Right cardiac atrium (tissue), 5 donors: Measurements from ENCODE around the gene ABCC1. TPM values are rescaled to one million over a fixed set of nuclear protein-coding genes. Genes with fewer than 3 reads are reported as not detected.
A peak's percentile ranks its signal among the peaks of the same experiment; 100 is the strongest.

Source experiments
- ATAC-seq, 2 donors: fragments of 200-7000 bp; cut with Tn5 transposase; one replicate each; pipeline versions ENCODE4 v1.8.0 to v1.9.1; 2020; ENCODE audit warnings: moderate library complexity in 2 of 2, mild to moderate bottlenecking in 1 of 2
- DNase-seq, 3 donors: peaks; one replicate each; pipeline ENCODE4 v3.0.0-alpha.2; 2020
- H3K27ac ChIP-seq: one replicate; pipeline ENCODE4 v1.5.1; 2013; ENCODE audit warnings: mild to moderate bottlenecking, low read length, control low read depth, moderate library complexity
- H3K27me3 ChIP-seq: one replicate; pipeline ENCODE4 v1.6.1; 2013; ENCODE audit not compliant: control insufficient read depth, insufficient read depth
- H3K4me1 ChIP-seq: one replicate; pipeline ENCODE4 v1.6.1; 2013; ENCODE audit warnings: low read length; ENCODE audit not compliant: control insufficient read depth, insufficient read depth
- H3K4me3 ChIP-seq: one replicate; pipeline ENCODE4 v1.5.1; 2013; ENCODE audit warnings: low read length, control low read depth
- H3K9me3 ChIP-seq: one replicate; pipeline ENCODE4 v1.6.1; 2013; ENCODE audit warnings: low read length; ENCODE audit not compliant: control insufficient read depth
- WGBS: extraction: QIAGEN DNeasy Blood & Tissue Kit; methylation state at CpG from one replicate; pipeline ENCODE4 v1.1.7; 2013; 5-methylcytosine and 5-hydroxymethylcytosine counted together
- intact Hi-C, 4 donors: fragments of 100-400 bp; cut with DNase I; formaldehyde crosslinking; loops; one replicate each; pipeline versions ENCODE4 v1.11.0 to v1.14.0; 2022 to 2023
- polyA plus RNA-seq: library from polyadenylated mRNA; stranded (reverse); fragments of 200-250 nt; gene quantifications from one replicate; pipeline ENCODE4 v1.2.3, GENCODE V29; 2013
- total RNA-seq, 4 donors: library from RNA; stranded (reverse); fragmentation: NEBNext Ultra II Directional; extraction: Animal tissue kit (Norgen Biotek cat#: 25700); gene quantifications; one replicate each; pipeline ENCODE4 v1.2.1, GENCODE V29; 2021
- donor health status: healthy with polysubstance abuse.
- donor health status: DM: no; HTN: yes; CAD: no.
- donor health status: DM: no; HTN: no; CAD: no.
- donor health status: DM: no; HTN: yes; CAD: no; lungs with severe emphysema.
- donor health status: DM: yes; HTN: yes; CAD: no.

ABCC1 gene
- total and polyA plus RNA-seq, 5 donors = 9.7 to 30.9 (median 24.4) TPM

GRCh38 chr16:16083421-16084156, 134.2 kb downstream of the ABCC1 start:
- H3K27ac ChIP-seq = no peak overlapping the region
- no peaks in the 10 kb centered on the region for H3K9me3 ChIP-seq
- ATAC-seq = no peak
- no peaks in the 10 kb centered on the region for H3K4me1 ChIP-seq
- intact Hi-C loops = no loop called here
- 98% methylated on average over 10 of the region's 10 CpGs for WGBS
- DNase-seq = no peak
- no peak overlapping the region for H3K4me3 ChIP-seq
- H3K27me3 ChIP-seq = no peaks in the 10 kb centered on the region

- intact Hi-C loops = no loop called here
- no peaks in the 10 kb centered on the region for H3K4me1 ChIP-seq
- no peaks in the 10 kb centered on the region for H3K27me3 ChIP-seq
- ATAC-seq (no peak), DNase-seq (no peak)
- H3K4me3 ChIP-seq = no peak overlapping the region
- no peak overlapping the region for H3K27ac ChIP-seq
- WGBS = 94% methylated on average over 3 of the region's 3 CpGs
- no peaks in the 10 kb centered on the region for H3K9me3 ChIP-seq
These were observed 135.5 kb downstream of the ABCC1 start for GRCh38 chr16:16084874-16085273.

- Histone ChIP-seq H3K27me3 (no peaks in the 10 kb centered on the region), H3K4me1 (no peaks in the 10 kb centered on the region), H3K9me3 (no peaks in the 10 kb centered on the region), H3K27ac (no peak overlapping the region), H3K4me3 (no peak overlapping the region)
- intact Hi-C loops = no loop called here
- ATAC-seq = no peak
- no peak for DNase-seq
- 87% methylated on average over 18 of the region's 18 CpGs for WGBS
These were observed 137.4 kb downstream of the ABCC1 start for GRCh38 chr16:16086653-16087446.

GRCh38 chr16:16090238-16090637, 140.8 kb downstream of the ABCC1 start:
- H3K4me1 ChIP-seq = no peaks in the 10 kb centered on the region
- H3K4me3 ChIP-seq = no peak overlapping the region
- no peaks in the 10 kb centered on the region for H3K9me3 ChIP-seq
- no peaks in the 10 kb centered on the region for H3K27me3 ChIP-seq
- DNase-seq (no peak), ATAC-seq (no peak)
- intact Hi-C loops = no loop called here
- H3K27ac ChIP-seq = no peak overlapping the region
- 94% methylated on average over 19 of the region's 19 CpGs for WGBS

GRCh38 chr16:16092925-16093627, 143.7 kb downstream of the ABCC1 start:
- Histone ChIP-seq H3K4me3 (no peak overlapping the region), H3K4me1 (no peaks in the 10 kb centered on the region), H3K9me3 (no peaks in the 10 kb centered on the region), H3K27me3 (no peaks in the 10 kb centered on the region), H3K27ac (no peak overlapping the region)
- ATAC-seq (no peak), DNase-seq (no peak)
- 55% methylated on average over 9 of the region's 9 CpGs for WGBS
- intact Hi-C loops = no loop called here

- WGBS = 80% methylated on average over 11 of the region's 11 CpGs
These were observed 144.4 kb downstream of the ABCC1 start for GRCh38 chr16:16093628-16094332.

GRCh38 chr16:16095646-16096045, 146.2 kb downstream of the ABCC1 start:
- H3K27me3 ChIP-seq = no peaks in the 10 kb centered on the region
- DNase-seq = no peak
- H3K27ac ChIP-seq = no peak overlapping the region
- H3K4me3 ChIP-seq = no peak overlapping the region
- ATAC-seq = no peak
- H3K9me3 ChIP-seq = no peaks in the 10 kb centered on the region
- H3K4me1 ChIP-seq = no peaks in the 10 kb centered on the region
- intact Hi-C loops = no loop called here
- WGBS = 88% methylated on average over 8 of the region's 8 CpGs

More at GRCh38 chr16:16093628-16094332, 144.4 kb downstream of the ABCC1 start:
- no peaks in the 10 kb centered on the region for H3K27me3 ChIP-seq
- DNase-seq (no peak), ATAC-seq (no peak)
- H3K4me3 ChIP-seq = no peak overlapping the region
- intact Hi-C loops = no loop called here
- H3K4me1 ChIP-seq = no peaks in the 10 kb centered on the region
- H3K9me3 ChIP-seq = no peaks in the 10 kb centered on the region
- no peak overlapping the region for H3K27ac ChIP-seq

GRCh38 chr16:16096121-16096857, 146.9 kb downstream of the ABCC1 start:
- H3K4me3 ChIP-seq = no peak overlapping the region
- peak overlapping the region; percentile 48 for H3K27ac ChIP-seq
- ATAC-seq (peak; percentile 45 to 76), DNase-seq (peak; percentile 62 to 84 (median 78))
- H3K27me3 ChIP-seq = no peaks in the 10 kb centered on the region
- intact Hi-C loops = no loop called here
- WGBS = 52% methylated on average over 14 of the region's 14 CpGs
- no peaks in the 10 kb centered on the region for H3K4me1 ChIP-seq
- H3K9me3 ChIP-seq = no peaks in the 10 kb centered on the region

GRCh38 chr16:16096858-16097213, 147.4 kb downstream of the ABCC1 start:
- DNase-seq = no peak
- 69% methylated on average over 3 of the region's 3 CpGs for WGBS
- Histone ChIP-seq H3K27me3 (no peaks in the 10 kb centered on the region), H3K9me3 (no peaks in the 10 kb centered on the region), H3K4me1 (no peaks in the 10 kb centered on the region), H3K4me3 (no peak overlapping the region), H3K27ac (no peak overlapping the region)
- intact Hi-C loops = no loop called here
- no peak for ATAC-seq

GRCh38 chr16:16099320-16099719, 149.9 kb downstream of the ABCC1 start:
- H3K27ac ChIP-seq = no peak overlapping the region
- WGBS = 97% methylated on average over 4 of the region's 4 CpGs
- no peak overlapping the region for H3K4me3 ChIP-seq
- H3K9me3 ChIP-seq = no peaks in the 10 kb centered on the region
- intact Hi-C loops = no loop called here
- no peak for DNase-seq
- ATAC-seq = no peak
- no peaks in the 10 kb centered on the region for H3K27me3 ChIP-seq
- H3K4me1 ChIP-seq = no peaks in the 10 kb centered on the region
